Neural cell (in vitro differentiated cells): Measurements from ENCODE around the gene LRMDA. TPM values are rescaled to one million over a fixed set of nuclear protein-coding genes. Genes with fewer than 3 reads are reported as not detected.

ENCODE experiments used
- H2AFZ ChIP-seq: fragments of 200-600, 300-800 bp; sonication (generic), shearing (Covaris generic); 2 replicates; pipeline ENCODE4 v1.6.0; 2014; ENCODE audit warnings: low read depth, mild to moderate bottlenecking, antibody characterized with exemption, low read length, moderate library complexity
- H3F3A ChIP-seq: fragments of 200-600 bp; shearing (Covaris generic); 2 replicates; pipeline ENCODE4 v1.6.1; 2016; ENCODE audit warnings: mild to moderate bottlenecking, moderate library complexity, mixed read lengths, antibody characterized with exemption, low read length; ENCODE audit not compliant: insufficient read depth, poor library complexity, severe bottlenecking
- H3K27ac ChIP-seq: fragments of 200-600, 300-800 bp; sonication (generic), shearing (Covaris generic); 2 replicates; pipeline ENCODE4 v1.5.1; 2014; ENCODE audit warnings: mild to moderate bottlenecking, low read length, moderate library complexity
- H3K27me3 ChIP-seq: fragments of 300-800, 200-600 bp; sonication (generic), shearing (Covaris generic); 2 replicates; pipeline ENCODE4 v1.6.0; 2014; ENCODE audit warnings: mild to moderate bottlenecking, low read depth, low read length, moderate library complexity; ENCODE audit not compliant: insufficient read depth
- H3K36me3 ChIP-seq: fragments of 300-800, 200-600 bp; sonication (generic), shearing (Covaris generic); 2 replicates; pipeline ENCODE4 v1.5.1; 2014; ENCODE audit warnings: mild to moderate bottlenecking, antibody characterized with exemption, low read length, moderate library complexity; ENCODE audit not compliant: insufficient read depth
- H3K4me2 ChIP-seq: fragments of 300-800, 200-600 bp; sonication (generic), shearing (Covaris generic); 2 replicates; pipeline ENCODE4 v1.6.0; 2014; ENCODE audit warnings: mild to moderate bottlenecking, low read length
- H3K4me3 ChIP-seq: fragments of 300-800, 200-600 bp; sonication (generic), shearing (Covaris generic); 2 replicates; pipeline ENCODE4 v1.5.1; 2014; ENCODE audit warnings: mild to moderate bottlenecking, low read length, moderate library complexity
- H3K79me2 ChIP-seq: fragments of 200-600 bp; shearing (Covaris generic); replicated peaks from 2 replicates; pipeline ENCODE4 v1.6.0; 2014; ENCODE audit warnings: mild to moderate bottlenecking, low read length, moderate library complexity; ENCODE audit not compliant: insufficient read depth
- H3K9ac ChIP-seq: fragments of 300-800, 200-600 bp; sonication (generic), shearing (Covaris generic); 2 replicates; pipeline ENCODE4 v1.6.1; 2016; ENCODE audit warnings: mild to moderate bottlenecking, low read length, mixed read lengths
- H3K9me2 ChIP-seq: fragments of 200-600 bp; shearing (Covaris generic); 2 replicates; pipeline ENCODE4 v1.6.1; 2016; ENCODE audit warnings: mild to moderate bottlenecking, low read length, mixed read lengths; ENCODE audit not compliant: insufficient read depth
- H3K9me3 ChIP-seq: fragments of 200-600, 300-800 bp; sonication (generic), shearing (Covaris generic); 2 replicates; pipeline ENCODE4 v1.6.1; 2016; ENCODE audit warnings: mild to moderate bottlenecking, mixed run types, low read length, moderate library complexity, mixed read lengths
- H4K20me1 ChIP-seq: fragments of 200-600 bp; shearing (Covaris generic); 2 replicates; pipeline ENCODE4 v1.6.1; 2016; ENCODE audit warnings: mild to moderate bottlenecking, mixed run types; ENCODE audit not compliant: insufficient read depth
- EP300 ChIP-seq: fragments of 450-650 bp; conservative IDR thresholded peaks from 2 replicates; pipeline ENCODE4 v1.6.1; 2014; ENCODE audit warnings: antibody characterized with exemption, mild to moderate bottlenecking, moderate library complexity; ENCODE audit not compliant: poor library complexity, severe bottlenecking
- EZH2 ChIP-seq: fragments of 200-600, 300-800 bp; shearing (Covaris generic), sonication (generic); IDR thresholded peaks from 2 replicates; pipeline ENCODE4 v1.6.1; 2014; ENCODE audit warnings: antibody characterized with exemption, low read length, borderline replicate concordance, mild to moderate bottlenecking; ENCODE audit not compliant: insufficient read depth, poor library complexity, severe bottlenecking
- MXI1 ChIP-seq: fragments of 450-650 bp; conservative IDR thresholded peaks from 2 replicates; pipeline ENCODE4 v1.6.1; 2014; ENCODE audit warnings: antibody characterized with exemption, mild to moderate bottlenecking; ENCODE audit not compliant: poor library complexity, severe bottlenecking
- POLR2AphosphoS5 ChIP-seq: IDR thresholded peaks from 2 replicates; pipeline ENCODE4 v1.6.1; 2012
- RAD21 ChIP-seq: fragments of 450-650 bp; conservative IDR thresholded peaks from 2 replicates; pipeline ENCODE4 v1.6.1; 2014; ENCODE audit warnings: antibody characterized with exemption, mild to moderate bottlenecking, moderate library complexity
- REST ChIP-seq: IDR thresholded peaks from 2 replicates; pipeline ENCODE4 v1.6.1; 2012; ENCODE audit warnings: borderline replicate concordance
- SMC3 ChIP-seq: fragments of 450-650 bp; conservative IDR thresholded peaks from 2 replicates; pipeline ENCODE4 v1.6.1; 2014; ENCODE audit warnings: antibody characterized with exemption, mild to moderate bottlenecking, moderate library complexity; ENCODE audit not compliant: poor library complexity
- TAF1 ChIP-seq: IDR thresholded peaks from 2 replicates; pipeline ENCODE4 v1.6.1; 2012; ENCODE audit warnings: low read depth
- polyA plus RNA-seq: library from polyadenylated mRNA; depleted of rRNA; stranded (reverse); fragments of >200 nt; gene quantifications from 2 replicates; pipeline ENCODE4 v1.2.3, GENCODE V29; 2014
- TF ChIP-seq, protein P1 (sequence below): fragments of 450-650 bp; IDR thresholded peaks from 2 replicates; pipeline ENCODE4 v1.5.1; 2014; ENCODE audit warnings: antibody characterized with exemption, mild to moderate bottlenecking, moderate library complexity; ENCODE audit not compliant: poor library complexity, severe bottlenecking

Gene LRMDA
- polyA plus RNA-seq, 1 donor from 2014 or later: 5.6 TPM

DNA sequence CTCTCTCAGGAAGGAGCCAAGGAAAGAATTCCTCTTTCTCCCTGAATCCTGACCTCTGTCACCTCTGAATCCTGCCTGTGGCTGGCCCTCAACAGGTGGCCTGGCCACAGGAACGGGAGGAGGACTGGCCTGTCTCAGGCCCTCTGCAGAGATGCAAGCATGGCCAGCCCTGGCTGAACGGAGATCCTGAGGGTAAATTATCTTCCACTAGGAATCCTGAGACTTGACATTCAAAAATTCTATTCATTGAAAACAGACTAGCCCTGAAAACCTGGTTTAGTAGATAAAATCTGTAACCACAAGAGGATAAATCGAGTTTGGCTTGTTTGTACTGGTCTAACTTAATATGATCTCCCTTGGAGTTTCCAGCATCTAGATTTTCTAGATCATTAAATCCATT lies 579.3 kb downstream of the LRMDA start:
- no peaks in the 10 kb centered on the region for H4K20me1 ChIP-seq
- H3K9me2 ChIP-seq: no peaks in the 10 kb centered on the region
- no peaks in the 10 kb centered on the region for H3K9me3 ChIP-seq
- H3K36me3 ChIP-seq: no peaks in the 10 kb centered on the region
- H3K27me3 ChIP-seq: no peaks in the 10 kb centered on the region
- H3K9ac ChIP-seq: no peak overlapping the region
- no peak overlapping the region for H3K4me3 ChIP-seq
- no peaks in the 10 kb centered on the region for H3K79me2 ChIP-seq
- TF ChIP-seq SMC3: no peak
- no peak for TF ChIP-seq RAD21
- no peak for TF ChIP-seq REST
- no peak for TF ChIP-seq EP300
- no peak for TF ChIP-seq POLR2AphosphoS5
- TF ChIP-seq, protein P1, sequence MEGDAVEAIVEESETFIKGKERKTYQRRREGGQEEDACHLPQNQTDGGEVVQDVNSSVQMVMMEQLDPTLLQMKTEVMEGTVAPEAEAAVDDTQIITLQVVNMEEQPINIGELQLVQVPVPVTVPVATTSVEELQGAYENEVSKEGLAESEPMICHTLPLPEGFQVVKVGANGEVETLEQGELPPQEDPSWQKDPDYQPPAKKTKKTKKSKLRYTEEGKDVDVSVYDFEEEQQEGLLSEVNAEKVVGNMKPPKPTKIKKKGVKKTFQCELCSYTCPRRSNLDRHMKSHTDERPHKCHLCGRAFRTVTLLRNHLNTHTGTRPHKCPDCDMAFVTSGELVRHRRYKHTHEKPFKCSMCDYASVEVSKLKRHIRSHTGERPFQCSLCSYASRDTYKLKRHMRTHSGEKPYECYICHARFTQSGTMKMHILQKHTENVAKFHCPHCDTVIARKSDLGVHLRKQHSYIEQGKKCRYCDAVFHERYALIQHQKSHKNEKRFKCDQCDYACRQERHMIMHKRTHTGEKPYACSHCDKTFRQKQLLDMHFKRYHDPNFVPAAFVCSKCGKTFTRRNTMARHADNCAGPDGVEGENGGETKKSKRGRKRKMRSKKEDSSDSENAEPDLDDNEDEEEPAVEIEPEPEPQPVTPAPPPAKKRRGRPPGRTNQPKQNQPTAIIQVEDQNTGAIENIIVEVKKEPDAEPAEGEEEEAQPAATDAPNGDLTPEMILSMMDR: no peak
- no peak for TF ChIP-seq MXI1
- TF ChIP-seq EZH2: no peak
- TF ChIP-seq TAF1: no peak
- H3K4me2 ChIP-seq: no peak overlapping the region
- peak overlapping the region; percentile 83 for H3K27ac ChIP-seq
- H2AFZ ChIP-seq: no peak overlapping the region
- peaks cover 7% of the 10 kb centered on the region for H3F3A ChIP-seq

- Histone ChIP-seq H3K9me3 (no peaks in the 10 kb centered on the region), H3K27ac (no peak overlapping the region), H4K20me1 (no peaks in the 10 kb centered on the region), H3F3A (peaks cover under 1% of the 10 kb centered on the region), H3K9ac (no peak overlapping the region), H2AFZ (no peak overlapping the region), H3K27me3 (no peaks in the 10 kb centered on the region), H3K79me2 (no peaks in the 10 kb centered on the region), H3K9me2 (no peaks in the 10 kb centered on the region), H3K36me3 (no peaks in the 10 kb centered on the region), H3K4me2 (no peak overlapping the region), H3K4me3 (no peak overlapping the region)
- no peak for TF ChIP-seq SMC3
- no peak for TF ChIP-seq EP300
- TF ChIP-seq REST: no peak
- no peak for TF ChIP-seq POLR2AphosphoS5
- no peak for TF ChIP-seq RAD21
- TF ChIP-seq, protein P1: no peak
- no peak for TF ChIP-seq EZH2
- no peak for TF ChIP-seq TAF1
- no peak for TF ChIP-seq MXI1
Observed at GRCh38 chr10:76012716-76013327, 581.4 kb downstream of the LRMDA start.
